ENCODE results near the gene SP1.

GRCh38 chr12:53427905-53428594, 48.1 kb downstream of the SP1 start:
- TF ChIP-seq CTCF (IDR thresholded peaks at IDR 0.05) (no peak), POLR2A (IDR thresholded peaks at IDR 0.05) (no peak)

Measured in esophagus squamous epithelium (tissue), 4 donors.